ENCODE measurements around the gene TBC1D25. TPM values are rescaled to one million over a fixed set of nuclear protein-coding genes. Genes with fewer than 3 reads are reported as not detected.
"Not testable (repeated sequence)": the region's sequence is repeated elsewhere in the genome, so short reads cannot be mapped to it uniquely, and the experiment has no call there.

The TBC1D25 gene
- total RNA-seq, 1 donor from 2014 or later: 2.1 TPM

DNA sequence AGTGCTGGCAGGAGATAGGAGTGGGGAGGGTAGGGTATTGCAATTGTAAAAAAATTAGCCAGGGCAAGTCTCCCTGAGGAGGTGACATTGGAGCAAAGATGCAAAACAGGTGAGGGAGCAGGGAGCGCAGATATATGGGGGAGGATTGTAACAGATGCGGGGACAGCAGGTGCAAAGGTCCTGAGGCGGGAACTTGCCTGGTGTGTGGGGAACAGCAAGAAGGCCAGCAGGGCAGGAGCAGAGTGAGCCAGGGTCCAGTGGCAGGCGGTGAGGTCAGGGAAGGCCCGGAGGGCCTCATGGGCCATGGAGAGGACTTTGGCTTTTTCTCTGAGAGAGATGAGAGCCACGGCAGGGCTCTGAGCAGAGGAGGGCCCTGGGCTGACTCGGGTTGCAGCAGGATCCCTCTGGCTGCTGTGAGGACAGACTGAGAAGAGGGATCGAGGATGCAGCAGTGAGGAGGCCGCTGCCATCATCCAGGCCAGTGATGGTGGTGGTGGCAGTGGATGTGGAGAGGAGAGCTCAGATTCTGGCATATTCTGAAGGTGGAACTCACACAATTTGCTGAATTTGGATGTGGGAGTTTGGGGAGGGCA lies 24.6 kb upstream of the TBC1D25 start:
- H3K36me3 ChIP-seq (ENCODE audit: control insufficient read depth in 3 of 3, insufficient read depth in 3 of 3, low read length in 3 of 3): peaks cover 0 to 11% (median 6%) of the 10 kb centered on the region in 3 donors
- peaks cover 0 to 2% (median under 1%) of the 10 kb centered on the region in 3 donors for H3K4me1 ChIP-seq (ENCODE audit: control insufficient read depth in 3 of 3, insufficient read depth in 3 of 3, low read length in 3 of 3)
- H3K27me3 ChIP-seq (ENCODE audit: control insufficient read depth in 3 of 3, insufficient read depth in 3 of 3, low read length in 3 of 3): no peaks in the 10 kb centered on the region
- H3K9me3 ChIP-seq (ENCODE audit: control insufficient read depth in 3 of 3, low read length in 3 of 3): no peaks in the 10 kb centered on the region
- H3K9ac ChIP-seq (ENCODE audit: low read depth in 1 of 3, low read length in 3 of 3): no peak overlapping the region
- H3K4me3 ChIP-seq (ENCODE audit: low read length in 3 of 3): no peak overlapping the region
- no peak overlapping the region for H3K27ac ChIP-seq (ENCODE audit: low read depth, low read length)

DNA sequence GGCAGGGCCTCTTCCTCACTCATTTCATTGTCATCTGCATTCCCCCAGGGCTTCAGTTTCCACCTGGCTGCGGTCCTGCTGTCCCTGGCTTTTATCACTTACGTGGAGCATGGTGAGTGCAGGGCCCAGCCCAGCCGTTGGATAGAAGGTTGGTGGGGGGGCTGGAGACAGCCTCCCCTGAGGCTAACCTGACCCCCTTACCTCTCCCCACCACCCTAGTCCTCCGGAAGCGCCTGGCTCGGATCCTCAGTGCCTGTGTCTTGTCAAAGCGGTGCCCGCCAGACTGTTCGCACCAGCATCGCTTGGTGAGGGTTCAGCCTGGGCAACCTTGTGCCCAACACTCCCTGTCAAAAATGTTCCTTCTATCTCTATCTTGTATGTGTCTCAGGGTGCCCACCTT lies 23.7 kb upstream of the TBC1D25 start:
- Histone ChIP-seq H3K9ac (ENCODE audit: low read depth in 1 of 3, low read length in 3 of 3) (no peak overlapping the region), H3K9me3 (ENCODE audit: control insufficient read depth in 3 of 3, low read length in 3 of 3) (no peaks in the 10 kb centered on the region), H3K36me3 (ENCODE audit: control insufficient read depth in 3 of 3, insufficient read depth in 3 of 3, low read length in 3 of 3) (peaks cover 0 to 11% (median 6%) of the 10 kb centered on the region in 3 donors), H3K27ac (ENCODE audit: low read depth, low read length) (no peak overlapping the region), H3K4me1 (ENCODE audit: control insufficient read depth in 3 of 3, insufficient read depth in 3 of 3, low read length in 3 of 3) (no peaks in the 10 kb centered on the region), H3K4me3 (ENCODE audit: low read length in 3 of 3) (no peak overlapping the region), H3K27me3 (ENCODE audit: control insufficient read depth in 3 of 3, insufficient read depth in 3 of 3, low read length in 3 of 3) (no peaks in the 10 kb centered on the region)

DNA sequence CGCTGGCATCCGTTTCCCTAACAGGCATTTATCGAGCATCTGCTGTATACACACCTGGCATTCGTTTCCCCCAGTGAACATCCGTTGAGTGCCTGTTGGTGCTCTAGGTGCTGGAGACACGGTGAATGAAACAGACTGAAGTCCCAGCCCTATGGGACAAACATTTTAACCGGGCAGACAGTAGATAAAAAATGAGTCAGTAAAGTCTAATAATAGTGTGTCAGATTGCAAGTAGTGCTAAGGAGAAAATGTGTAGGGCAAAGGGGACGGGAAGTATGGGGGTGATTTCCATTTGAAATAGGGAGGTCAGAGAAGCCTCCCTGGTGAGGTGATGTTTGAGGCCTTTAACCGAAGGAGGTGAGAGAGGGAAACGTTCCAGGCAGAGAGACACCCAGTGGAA lies 23.2 kb upstream of the TBC1D25 start:
- Histone ChIP-seq H3K4me3 (ENCODE audit: low read length in 3 of 3) (no peak overlapping the region), H3K9me3 (ENCODE audit: control insufficient read depth in 3 of 3, low read length in 3 of 3) (peaks cover 0 to under 1% (median 0%) of the 10 kb centered on the region in 3 donors), H3K4me1 (ENCODE audit: control insufficient read depth in 3 of 3, insufficient read depth in 3 of 3, low read length in 3 of 3) (no peaks in the 10 kb centered on the region), H3K27ac (ENCODE audit: low read depth, low read length) (no peak overlapping the region), H3K36me3 (ENCODE audit: control insufficient read depth in 3 of 3, insufficient read depth in 3 of 3, low read length in 3 of 3) (peaks cover 0 to 11% (median 6%) of the 10 kb centered on the region in 3 donors), H3K27me3 (ENCODE audit: control insufficient read depth in 3 of 3, insufficient read depth in 3 of 3, low read length in 3 of 3) (no peaks in the 10 kb centered on the region), H3K9ac (ENCODE audit: low read depth in 1 of 3, low read length in 3 of 3) (no peak overlapping the region)

DNA sequence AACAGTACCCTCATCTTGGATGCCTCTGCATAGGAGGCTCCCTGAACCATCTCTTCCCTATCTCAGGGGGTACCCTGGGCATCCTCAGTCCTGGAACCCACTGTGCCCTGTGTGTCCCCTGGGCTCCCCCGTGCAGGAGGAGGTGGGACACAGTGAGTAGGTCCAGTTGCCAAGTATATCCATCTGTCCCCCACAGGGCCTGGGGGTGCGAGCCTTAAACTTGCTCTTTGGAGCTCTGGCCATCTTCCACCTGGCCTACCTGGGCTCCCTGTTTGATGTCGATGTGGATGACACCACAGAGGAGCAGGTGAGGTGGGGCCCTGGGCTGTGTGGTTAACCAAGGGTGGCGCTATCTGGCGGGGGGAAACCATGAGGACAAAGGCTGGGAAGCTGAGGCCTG lies 22.5 kb upstream of the TBC1D25 start:
- Histone ChIP-seq H3K36me3 (ENCODE audit: control insufficient read depth in 3 of 3, insufficient read depth in 3 of 3, low read length in 3 of 3) (peaks cover 0 to 11% (median 6%) of the 10 kb centered on the region in 3 donors), H3K27ac (ENCODE audit: low read depth, low read length) (no peak overlapping the region), H3K4me3 (ENCODE audit: low read length in 3 of 3) (no peak overlapping the region), H3K9ac (ENCODE audit: low read depth in 1 of 3, low read length in 3 of 3) (no peak overlapping the region), H3K27me3 (ENCODE audit: control insufficient read depth in 3 of 3, insufficient read depth in 3 of 3, low read length in 3 of 3) (no peaks in the 10 kb centered on the region), H3K4me1 (ENCODE audit: control insufficient read depth in 3 of 3, insufficient read depth in 3 of 3, low read length in 3 of 3) (no peaks in the 10 kb centered on the region), H3K9me3 (ENCODE audit: control insufficient read depth in 3 of 3, low read length in 3 of 3) (peaks cover 0 to 2% (median 0%) of the 10 kb centered on the region in 3 donors)

DNA sequence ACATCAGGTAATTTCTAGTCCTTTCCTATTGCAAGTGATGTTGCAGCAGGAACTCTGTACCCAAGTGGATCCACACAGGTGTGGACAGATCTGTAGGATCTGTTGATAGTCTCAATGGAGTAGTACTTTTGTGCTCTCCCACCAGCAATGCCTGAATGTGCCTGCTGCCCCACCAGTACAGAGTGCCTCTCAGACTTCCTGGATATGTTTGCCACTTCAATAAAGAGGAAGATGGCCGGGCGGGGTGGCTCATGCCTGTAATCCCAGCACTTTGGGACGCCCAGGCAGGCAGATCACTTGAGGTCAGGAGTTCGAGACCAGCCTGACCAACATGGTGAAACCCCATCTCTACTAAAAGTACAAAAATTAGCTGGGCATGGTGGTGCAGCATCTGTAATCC lies 20.0 kb upstream of the TBC1D25 start:
- not testable (repeated sequence) for H3K4me1 ChIP-seq (ENCODE audit: control insufficient read depth in 3 of 3, insufficient read depth in 3 of 3, low read length in 3 of 3); H3K9ac ChIP-seq (ENCODE audit: low read depth in 1 of 3, low read length in 3 of 3); H3K27me3 ChIP-seq (ENCODE audit: control insufficient read depth in 3 of 3, insufficient read depth in 3 of 3, low read length in 3 of 3); H3K27ac ChIP-seq (ENCODE audit: low read depth, low read length); H3K9me3 ChIP-seq (ENCODE audit: control insufficient read depth in 3 of 3, low read length in 3 of 3); H3K4me3 ChIP-seq (ENCODE audit: low read length in 3 of 3)
- H3K36me3 ChIP-seq (ENCODE audit: control insufficient read depth in 3 of 3, insufficient read depth in 3 of 3, low read length in 3 of 3): peaks cover 0 to 11% (median 2%) of the 10 kb centered on the region in 3 donors

DNA sequence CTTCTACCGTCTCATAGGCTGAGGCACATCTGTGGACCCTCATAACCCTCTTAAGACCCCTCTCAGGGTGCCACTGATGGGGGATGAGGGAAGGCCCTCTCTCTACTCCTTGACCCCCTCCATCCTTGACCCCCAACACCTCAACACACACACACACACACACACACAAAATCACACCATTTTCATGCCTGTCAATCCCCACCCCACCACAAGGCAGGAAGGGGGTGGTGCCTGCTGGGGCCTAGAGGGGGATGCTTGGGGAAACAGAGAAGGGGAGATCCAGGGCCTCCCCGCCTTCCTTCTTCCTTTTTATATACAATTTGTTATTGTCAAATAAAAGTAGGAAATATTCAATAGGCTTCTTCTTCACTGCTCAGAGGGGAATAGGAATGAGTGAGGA lies 19.1 kb upstream of the TBC1D25 start:
- H3K36me3 ChIP-seq (ENCODE audit: control insufficient read depth in 3 of 3, insufficient read depth in 3 of 3, low read length in 3 of 3): peaks cover 0 to 8% (median 2%) of the 10 kb centered on the region in 3 donors
- H3K9me3 ChIP-seq (ENCODE audit: control insufficient read depth in 3 of 3, low read length in 3 of 3): peaks cover 0 to 2% (median 0%) of the 10 kb centered on the region in 3 donors
- no peak overlapping the region for H3K27ac ChIP-seq (ENCODE audit: low read depth, low read length)
- no peak overlapping the region for H3K9ac ChIP-seq (ENCODE audit: low read depth in 1 of 3, low read length in 3 of 3)
- H3K4me3 ChIP-seq (ENCODE audit: low read length in 3 of 3): no peak overlapping the region
- peaks cover 3 to 5% (median 4%) of the 10 kb centered on the region in 3 donors for H3K4me1 ChIP-seq (ENCODE audit: control insufficient read depth in 3 of 3, insufficient read depth in 3 of 3, low read length in 3 of 3)
- H3K27me3 ChIP-seq (ENCODE audit: control insufficient read depth in 3 of 3, insufficient read depth in 3 of 3, low read length in 3 of 3): no peaks in the 10 kb centered on the region

DNA sequence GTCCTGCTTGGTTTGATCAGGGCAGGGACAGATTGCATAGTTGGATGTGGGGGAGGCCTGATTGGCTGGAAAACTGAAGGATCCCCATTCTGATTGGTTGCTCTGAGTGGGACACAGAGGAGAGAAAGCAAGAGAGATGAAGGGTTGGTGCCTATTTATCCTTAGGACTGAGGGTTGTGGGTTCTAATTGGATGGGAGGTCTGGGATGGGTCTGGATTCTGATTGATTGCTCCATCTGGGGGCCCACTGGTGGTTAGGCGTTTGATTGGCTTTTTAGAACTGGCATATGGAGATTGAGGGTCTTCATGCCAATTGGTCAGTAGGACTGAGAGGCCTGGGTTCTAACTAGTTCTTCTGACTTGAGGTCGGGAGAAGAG lies 18.6 kb upstream of the TBC1D25 start:
- H3K4me1 ChIP-seq (ENCODE audit: control insufficient read depth in 3 of 3, insufficient read depth in 3 of 3, low read length in 3 of 3): peaks cover 3 to 5% (median 4%) of the 10 kb centered on the region in 3 donors
- H3K27me3 ChIP-seq (ENCODE audit: control insufficient read depth in 3 of 3, insufficient read depth in 3 of 3, low read length in 3 of 3): no peaks in the 10 kb centered on the region
- H3K9me3 ChIP-seq (ENCODE audit: control insufficient read depth in 3 of 3, low read length in 3 of 3): peaks cover 0 to 2% (median 0%) of the 10 kb centered on the region in 3 donors
- peaks cover 0 to 7% (median 2%) of the 10 kb centered on the region in 3 donors for H3K36me3 ChIP-seq (ENCODE audit: control insufficient read depth in 3 of 3, insufficient read depth in 3 of 3, low read length in 3 of 3)
- peak overlapping the region; percentile 55 to 82 (median 79) for H3K4me3 ChIP-seq (ENCODE audit: low read length in 3 of 3)
- no peak overlapping the region for H3K27ac ChIP-seq (ENCODE audit: low read depth, low read length)
- H3K9ac ChIP-seq (ENCODE audit: low read depth in 1 of 3, low read length in 3 of 3): peak overlapping the region in 1 of 3 donors; percentile 4

DNA sequence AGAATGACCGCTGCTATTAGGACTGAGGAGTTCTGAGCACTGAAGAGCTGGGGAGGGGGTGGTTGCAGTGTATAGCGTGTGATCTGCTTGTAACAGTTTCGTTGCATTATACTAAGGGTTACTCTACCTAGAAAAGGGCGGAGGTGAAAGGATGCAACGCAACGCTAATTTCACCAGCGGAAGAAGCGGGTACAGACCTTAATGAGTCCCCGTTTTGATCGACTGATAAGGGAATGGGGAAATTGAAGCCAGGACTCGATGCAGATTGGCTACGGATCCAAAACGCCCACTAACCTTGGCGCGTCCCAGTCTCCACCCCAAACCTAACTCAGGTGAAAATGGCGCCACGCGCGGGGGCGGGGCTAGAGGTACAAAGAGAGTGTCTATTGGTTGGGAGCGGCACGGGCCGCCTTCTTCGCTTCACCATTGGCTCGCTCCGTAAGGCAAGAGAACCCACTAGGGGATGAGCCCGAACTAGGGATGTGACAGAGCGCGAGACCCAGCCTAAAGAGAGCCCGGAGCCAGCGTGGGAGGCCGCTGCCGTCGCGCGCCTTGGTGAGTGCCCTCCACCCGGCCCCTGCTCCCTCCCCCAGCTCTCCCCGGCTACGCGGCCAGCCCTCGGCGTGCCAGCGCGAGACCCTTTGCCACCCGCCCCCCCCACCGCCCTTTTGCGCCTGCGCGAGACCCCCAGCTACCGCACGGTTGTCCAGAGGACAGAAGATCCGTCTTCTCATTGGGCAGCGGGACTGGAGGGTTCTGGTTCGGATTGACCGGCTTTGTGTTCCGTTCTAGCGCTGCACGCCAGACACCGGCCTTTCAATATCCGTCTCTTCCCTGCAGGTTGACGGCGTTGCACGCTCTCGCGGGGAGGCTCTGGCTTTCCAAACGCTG lies 17.9 kb upstream of the TBC1D25 start, which contains the start of gene EBP:
Gene EBP (plus strand): TSS at position 456 of the 891 bp plus-strand sequence. CDS start 1,964 bp downstream, outside the sequence.
- H3K36me3 ChIP-seq (ENCODE audit: control insufficient read depth in 3 of 3, insufficient read depth in 3 of 3, low read length in 3 of 3): peaks cover 0 to 2% (median 2%) of the 10 kb centered on the region in 3 donors
- peak within 1 kb of the TSS; percentile 4 to 77 (median 76) for H3K9ac ChIP-seq (ENCODE audit: low read depth in 1 of 3, low read length in 3 of 3)
- H3K27ac ChIP-seq (ENCODE audit: low read depth, low read length): peak within 1 kb of the TSS; percentile 26
- peaks cover 0 to 2% (median 0%) of the 10 kb centered on the region in 3 donors for H3K9me3 ChIP-seq (ENCODE audit: control insufficient read depth in 3 of 3, low read length in 3 of 3)
- peak within 1 kb of the TSS; percentile 55 to 82 (median 79) for H3K4me3 ChIP-seq (ENCODE audit: low read length in 3 of 3)
- H3K4me1 ChIP-seq (ENCODE audit: control insufficient read depth in 3 of 3, insufficient read depth in 3 of 3, low read length in 3 of 3): peaks cover 3 to 5% (median 4%) of the 10 kb centered on the region in 3 donors
- no peaks in the 10 kb centered on the region for H3K27me3 ChIP-seq (ENCODE audit: control insufficient read depth in 3 of 3, insufficient read depth in 3 of 3, low read length in 3 of 3)

DNA sequence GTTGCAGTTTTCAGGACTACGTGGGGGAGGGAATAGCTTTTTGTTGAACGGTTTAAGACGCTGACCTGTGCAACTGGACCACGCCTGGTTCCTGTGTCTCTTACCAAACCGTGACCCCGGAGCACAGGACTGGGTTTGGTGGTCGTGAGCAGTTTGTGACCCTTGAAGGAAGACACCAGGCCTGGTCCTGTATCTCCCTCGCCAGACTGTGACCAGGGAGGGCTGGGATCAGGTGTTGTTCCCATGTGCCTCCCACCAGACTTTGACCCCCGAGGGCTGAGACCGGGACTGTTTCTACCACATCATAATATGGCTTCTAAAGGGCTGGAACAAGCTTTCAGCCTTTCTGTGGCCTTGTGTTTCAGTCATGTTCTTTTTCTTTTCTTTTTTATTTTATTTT lies 17.2 kb upstream of the TBC1D25 start:
- peaks cover 0 to 2% (median 0%) of the 10 kb centered on the region in 3 donors for H3K9me3 ChIP-seq (ENCODE audit: control insufficient read depth in 3 of 3, low read length in 3 of 3)
- H3K27ac ChIP-seq (ENCODE audit: low read depth, low read length): no peak overlapping the region
- H3K9ac ChIP-seq (ENCODE audit: low read depth in 1 of 3, low read length in 3 of 3): peak overlapping the region; percentile 4 to 77 (median 76)
- H3K36me3 ChIP-seq (ENCODE audit: control insufficient read depth in 3 of 3, insufficient read depth in 3 of 3, low read length in 3 of 3): peaks cover 0 to 3% (median 2%) of the 10 kb centered on the region in 3 donors
- peaks cover 3 to 5% (median 4%) of the 10 kb centered on the region in 3 donors for H3K4me1 ChIP-seq (ENCODE audit: control insufficient read depth in 3 of 3, insufficient read depth in 3 of 3, low read length in 3 of 3)
- no peaks in the 10 kb centered on the region for H3K27me3 ChIP-seq (ENCODE audit: control insufficient read depth in 3 of 3, insufficient read depth in 3 of 3, low read length in 3 of 3)
- peak overlapping the region; percentile 55 to 82 (median 79) for H3K4me3 ChIP-seq (ENCODE audit: low read length in 3 of 3)

DNA sequence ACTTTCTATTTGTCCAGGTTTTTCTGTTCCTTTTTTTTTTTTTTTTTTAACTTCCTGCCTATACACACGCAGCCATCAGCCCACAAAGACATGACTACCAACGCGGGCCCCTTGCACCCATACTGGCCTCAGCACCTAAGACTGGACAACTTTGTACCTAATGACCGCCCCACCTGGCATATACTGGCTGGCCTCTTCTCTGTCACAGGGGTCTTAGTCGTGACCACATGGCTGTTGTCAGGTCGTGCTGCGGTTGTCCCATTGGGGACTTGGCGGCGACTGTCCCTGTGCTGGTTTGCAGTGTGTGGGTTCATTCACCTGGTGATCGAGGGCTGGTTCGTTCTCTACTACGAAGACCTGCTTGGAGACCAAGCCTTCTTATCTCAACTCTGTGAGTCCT lies 15.8 kb upstream of the TBC1D25 start:
- H3K27me3 ChIP-seq (ENCODE audit: control insufficient read depth in 3 of 3, insufficient read depth in 3 of 3, low read length in 3 of 3): no peaks in the 10 kb centered on the region
- H3K9ac ChIP-seq (ENCODE audit: low read depth in 1 of 3, low read length in 3 of 3): no peak overlapping the region
- H3K4me1 ChIP-seq (ENCODE audit: control insufficient read depth in 3 of 3, insufficient read depth in 3 of 3, low read length in 3 of 3): peaks cover 3 to 5% (median 4%) of the 10 kb centered on the region in 3 donors
- H3K4me3 ChIP-seq (ENCODE audit: low read length in 3 of 3): no peak overlapping the region
- H3K9me3 ChIP-seq (ENCODE audit: control insufficient read depth in 3 of 3, low read length in 3 of 3): peaks cover 0 to 2% (median 0%) of the 10 kb centered on the region in 3 donors
- no peak overlapping the region for H3K27ac ChIP-seq (ENCODE audit: low read depth, low read length)
- H3K36me3 ChIP-seq (ENCODE audit: control insufficient read depth in 3 of 3, insufficient read depth in 3 of 3, low read length in 3 of 3): peaks cover 2 to 8% (median 3%) of the 10 kb centered on the region in 3 donors

Measured in skeletal muscle tissue (tissue), 4 donors.